HuH-7 (cell line): ENCODE results near the gene SLC36A3.
"Not testable (repeated sequence)": the region's sequence is repeated elsewhere in the genome, so short reads cannot be mapped to it uniquely, and the experiment has no call there.

Source experiments
- DNase-seq: peaks from one replicate; pipeline ENCODE4 v3.0.0; 2011; ENCODE audit warnings: low spot score

The SLC36A3 gene

DNA sequence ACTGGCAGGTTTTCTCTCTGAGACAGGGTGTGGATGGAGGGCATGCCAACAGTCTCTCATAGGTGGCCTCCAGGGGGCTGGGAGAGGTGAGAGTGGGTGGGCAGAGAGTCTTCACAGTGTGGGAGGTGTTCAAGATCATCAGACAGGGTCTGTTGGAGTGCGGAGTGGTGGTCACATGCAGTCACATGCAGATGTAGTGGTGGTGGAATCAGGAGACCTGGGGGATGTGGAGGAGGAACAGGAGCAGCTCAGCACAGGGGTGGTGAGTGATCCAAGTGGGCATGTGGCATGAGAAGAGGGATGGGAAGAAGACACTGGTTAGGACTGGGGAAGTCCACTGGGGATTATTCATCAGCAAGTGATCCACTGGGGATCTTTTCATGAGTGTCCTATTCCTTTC is 44.8 kb downstream of the SLC36A3 start:
- no peak for DNase-seq

DNA sequence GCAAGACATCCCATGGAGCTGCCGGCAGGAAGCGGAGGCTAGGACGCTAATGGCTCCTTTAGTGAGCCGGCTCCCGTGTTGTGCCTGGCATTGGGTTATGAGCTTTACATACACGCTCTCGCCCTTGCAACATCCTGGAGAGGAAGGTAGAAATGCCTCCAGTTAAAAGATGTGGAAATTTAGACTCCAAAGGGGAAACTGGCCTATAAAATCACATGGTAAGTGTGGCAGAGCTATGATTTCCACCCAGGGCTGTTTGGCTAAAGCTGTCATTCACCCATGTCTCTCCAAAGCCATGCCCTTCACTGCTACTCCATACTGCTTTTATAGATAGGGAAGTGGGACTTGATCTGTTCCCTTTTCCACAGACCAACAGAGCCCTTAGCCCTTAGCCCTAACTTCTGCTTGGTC is 45.4 kb downstream of the SLC36A3 start:
- no peak for DNase-seq

DNA sequence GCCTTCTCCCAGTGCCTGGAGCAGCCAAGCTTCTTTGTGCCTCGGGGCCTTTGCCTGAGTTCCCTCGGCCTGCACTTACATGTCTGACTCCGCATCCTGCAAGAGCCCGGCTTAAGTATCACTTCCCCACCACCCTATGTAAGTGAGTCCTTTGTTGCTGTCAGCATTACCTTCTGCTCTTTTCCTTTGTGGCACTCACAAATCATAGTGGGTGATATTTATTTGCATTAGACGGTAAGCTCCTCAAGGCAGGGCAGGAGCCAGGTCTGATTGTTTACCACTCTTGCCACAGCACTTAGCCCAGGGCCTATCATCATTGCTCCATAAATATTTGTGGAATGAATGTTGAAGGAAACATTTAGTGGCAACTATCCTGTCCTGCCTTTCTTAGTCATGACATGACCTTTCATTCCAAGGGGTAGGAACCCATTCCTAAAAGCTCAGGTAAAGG is 45.8 kb downstream of the SLC36A3 start:
- no peak for DNase-seq

DNA sequence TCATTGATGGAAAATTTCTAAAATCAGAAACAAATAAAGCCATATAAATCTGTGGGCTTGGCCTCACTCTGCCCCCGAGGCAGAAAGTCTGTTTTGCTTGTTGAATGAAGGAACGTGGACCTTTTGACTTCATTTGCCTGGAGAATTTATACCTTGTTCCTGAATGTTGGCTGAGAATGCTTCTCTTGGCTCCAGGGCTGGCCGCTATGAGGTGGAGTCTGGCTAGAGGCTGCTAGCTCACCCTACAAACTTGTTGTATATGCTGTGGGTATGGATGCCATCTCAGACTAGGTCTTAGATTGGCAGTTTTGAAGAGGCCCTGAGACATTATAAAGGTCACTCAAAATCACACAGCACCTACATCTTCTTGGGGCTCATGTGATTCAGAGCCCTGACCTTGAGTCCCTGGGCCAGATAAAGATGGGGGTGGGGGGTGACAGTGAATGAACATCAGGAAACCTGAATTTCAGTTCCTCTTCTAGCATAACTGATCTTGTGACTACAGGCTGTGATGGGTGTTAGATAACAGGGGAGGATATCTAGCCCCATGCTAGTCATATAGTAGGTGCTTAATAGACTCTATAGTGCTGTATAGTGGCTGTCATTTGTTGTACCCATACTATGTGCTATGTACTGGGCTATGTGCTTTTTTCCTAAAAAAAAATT is 47.8 kb downstream of the SLC36A3 start:
- no peak for DNase-seq

DNA sequence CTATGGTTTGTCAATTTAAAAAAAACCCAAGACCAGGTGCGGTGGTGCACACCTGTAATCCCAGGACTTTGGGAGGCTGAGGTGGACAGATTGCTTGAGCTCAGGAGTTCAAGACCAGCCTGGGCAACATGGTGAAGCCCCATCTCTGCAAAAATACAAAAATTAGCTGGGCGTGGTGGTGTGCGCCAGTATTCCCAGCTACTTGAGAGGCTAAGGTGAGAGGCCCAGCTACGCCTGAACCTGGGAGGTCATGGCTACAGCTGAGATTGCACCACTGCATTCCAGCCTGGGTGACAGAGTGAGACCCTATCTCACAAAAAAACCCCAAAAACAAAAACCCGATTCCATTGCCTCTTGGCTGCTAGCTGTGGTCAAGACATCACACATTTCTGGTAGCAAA is 48.6 kb downstream of the SLC36A3 start:
- DNase-seq: not testable (repeated sequence)

DNA sequence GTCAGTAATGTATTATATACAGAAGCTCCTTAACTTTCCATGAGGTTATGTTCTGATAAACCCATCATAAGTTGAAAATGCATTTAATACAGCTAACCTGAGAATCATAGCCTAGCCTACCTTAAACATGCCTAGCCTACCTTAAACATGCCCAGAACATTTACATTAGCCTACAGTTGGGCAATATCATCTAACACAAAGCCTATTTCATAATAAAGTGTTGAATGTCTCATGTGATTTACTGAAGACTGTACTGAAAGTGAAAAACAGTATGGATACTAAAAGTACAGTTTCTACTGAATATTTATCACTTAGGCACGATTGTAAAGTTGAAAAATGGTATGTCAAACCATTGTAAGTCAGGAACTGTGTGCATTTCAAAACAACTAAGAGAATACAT is 49.0 kb downstream of the SLC36A3 start:
- DNase-seq: no peak

DNA sequence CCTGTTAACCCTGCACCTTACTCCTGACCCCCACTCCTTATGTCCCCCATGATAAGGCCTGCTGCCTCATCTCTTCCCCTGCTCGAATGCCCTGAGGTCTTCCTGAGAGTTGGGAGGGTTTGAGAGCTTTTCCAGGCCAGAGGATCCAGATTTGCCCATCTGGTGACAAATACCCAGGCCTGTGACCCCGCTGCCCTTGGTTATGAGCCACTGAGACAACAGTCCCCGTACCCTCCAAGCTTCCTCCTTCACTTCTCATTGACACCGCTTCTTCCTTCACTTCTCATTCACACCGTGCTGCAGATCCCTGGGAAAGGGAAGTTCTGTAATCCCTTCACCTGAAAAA is 50.0 kb downstream of the SLC36A3 start:
- DNase-seq: no peak

DNA sequence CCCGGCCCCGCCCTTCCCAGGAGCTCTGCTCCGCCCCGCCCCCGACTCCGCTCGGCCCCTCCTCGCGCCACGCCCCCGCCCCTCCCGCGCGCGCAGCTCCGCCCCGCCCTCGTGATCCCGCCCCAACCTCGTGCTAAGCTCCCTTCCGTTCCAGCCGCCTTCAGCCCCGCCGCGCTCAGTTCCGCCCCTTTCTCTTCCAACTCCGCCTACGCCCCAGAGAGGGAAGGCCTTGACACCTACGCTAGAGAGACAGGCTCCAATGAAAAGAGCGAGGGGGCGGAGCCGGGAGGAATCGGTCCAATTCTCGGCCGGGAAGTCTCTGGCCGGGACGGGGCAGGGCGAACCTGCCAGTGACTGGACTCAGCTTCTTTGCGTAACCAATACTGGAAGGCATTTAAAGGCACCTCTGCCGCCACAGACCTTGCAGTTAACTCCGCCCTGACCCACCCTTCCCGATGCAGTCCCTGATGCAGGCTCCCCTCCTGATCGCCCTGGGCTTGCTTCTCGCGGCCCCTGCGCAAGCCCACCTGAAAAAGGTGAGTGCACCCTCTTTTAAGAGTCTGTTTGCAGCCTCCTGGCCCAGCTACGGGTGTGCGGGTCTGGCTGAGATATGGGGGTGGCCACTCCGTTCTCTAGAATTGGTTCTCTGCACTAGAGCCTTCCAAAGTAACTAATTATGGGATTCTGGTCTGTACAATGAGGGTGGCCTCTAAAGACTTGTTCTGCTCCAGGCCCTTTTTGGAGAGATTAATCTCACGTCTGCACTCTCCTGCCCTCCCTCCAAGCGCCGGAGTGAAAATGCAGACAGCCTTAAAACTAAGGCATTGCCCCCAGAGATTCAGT is 50.6 kb downstream of the SLC36A3 start, which contains the start of gene GM2A:
Gene GM2A (plus strand): TSS at position 424 of the 843 bp plus-strand sequence. CDS start 32 bp downstream, at position 456.
- DNase-seq: peak; percentile 82

DNA sequence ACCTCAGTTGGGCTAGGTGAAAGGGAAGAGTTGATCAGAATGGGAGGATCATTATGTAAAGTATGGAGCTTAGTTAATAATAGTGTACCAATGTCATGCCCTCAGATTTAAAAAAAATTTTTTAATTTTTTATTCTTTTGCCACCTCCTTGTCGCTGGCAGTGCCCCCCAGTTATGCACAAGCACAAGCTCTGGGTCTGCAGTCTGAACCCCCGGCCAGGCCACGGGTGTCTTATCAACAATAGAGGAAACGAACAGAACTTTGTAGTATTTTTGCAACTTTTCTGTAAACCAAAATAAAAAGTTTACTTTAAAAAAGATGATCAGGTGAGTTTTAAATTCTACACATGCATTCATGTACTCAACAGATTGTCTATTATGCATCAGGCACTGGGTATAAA is 51.9 kb downstream of the SLC36A3 start:
- DNase-seq: no peak

DNA sequence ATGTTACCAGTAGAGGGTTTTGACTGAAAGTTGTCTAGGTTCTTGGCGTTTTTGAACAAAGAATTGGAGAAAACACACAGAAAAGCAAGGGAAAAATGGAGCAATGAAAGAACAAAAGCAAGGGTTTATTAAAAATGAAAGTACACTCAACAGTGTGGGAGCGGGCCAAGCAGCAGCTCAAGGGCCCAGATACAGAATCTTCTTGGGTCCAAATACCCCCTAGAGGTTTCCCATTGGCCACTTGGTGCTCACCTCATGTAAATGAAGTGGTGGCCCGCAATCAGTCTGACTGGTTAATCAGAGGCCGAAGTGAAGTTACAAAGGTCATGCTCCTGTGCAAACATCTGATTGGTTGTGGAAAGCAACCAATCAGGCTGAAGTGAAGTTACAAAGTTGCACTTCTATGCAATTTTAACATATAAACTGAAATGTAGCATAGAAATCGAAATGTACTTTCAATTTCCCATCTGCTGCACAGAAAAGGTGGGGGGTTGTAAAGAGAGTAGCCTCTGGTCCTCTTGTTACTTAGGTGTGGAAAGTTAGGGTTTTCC is 52.5 kb downstream of the SLC36A3 start:
- no peak for DNase-seq

DNA sequence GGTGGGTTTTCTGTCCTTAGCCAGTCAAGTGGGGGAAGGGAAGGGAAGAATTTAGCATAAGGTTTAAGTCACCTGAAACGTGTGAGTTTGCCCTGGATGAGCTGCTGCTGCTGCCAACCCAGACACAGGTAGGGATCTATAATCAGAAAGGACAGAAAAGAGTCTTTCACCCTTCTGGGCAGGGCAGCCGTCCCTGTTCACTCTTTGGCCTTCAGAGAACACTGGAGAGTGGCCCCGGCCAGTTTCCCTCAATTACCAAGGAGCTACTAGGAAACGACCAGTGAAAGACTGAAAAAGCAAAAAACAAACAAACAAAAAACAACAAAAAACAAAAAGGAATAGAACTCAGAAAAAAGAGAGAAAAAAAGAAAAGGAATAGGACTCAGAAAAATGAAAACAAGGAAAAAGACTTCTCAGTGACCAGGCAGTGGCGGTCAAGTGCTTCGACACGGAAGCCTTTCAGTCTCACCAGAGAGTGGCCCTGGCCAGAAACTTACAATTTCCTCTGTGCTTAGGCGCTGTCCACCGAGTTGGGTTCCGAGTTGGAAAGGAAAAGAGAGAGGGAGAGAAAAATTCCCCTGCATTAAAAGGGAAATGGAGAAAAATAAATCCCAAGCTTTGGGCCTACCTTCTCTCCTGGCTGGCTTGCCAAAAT is 53.1 kb downstream of the SLC36A3 start:
- no peak for DNase-seq

DNA sequence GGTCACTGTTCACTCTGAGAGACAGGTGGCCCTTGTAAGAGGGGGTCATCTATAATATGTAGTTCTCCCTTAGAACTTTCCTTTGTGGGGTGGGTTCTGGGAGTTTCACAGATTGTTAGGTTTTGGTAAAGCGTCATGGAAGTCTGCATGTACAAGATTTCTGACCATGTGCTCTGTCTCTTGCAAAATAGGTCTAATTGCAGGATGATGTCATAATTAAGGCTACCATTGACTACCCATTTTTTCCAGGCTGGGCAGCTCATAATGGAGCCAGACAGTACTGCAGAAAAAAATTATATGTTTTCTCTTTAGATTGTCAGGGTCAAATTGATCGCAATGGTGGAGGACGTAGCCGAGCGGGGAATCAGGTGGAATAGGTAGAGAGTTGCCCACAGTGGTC is 54.3 kb downstream of the SLC36A3 start:
- DNase-seq: no peak

DNA sequence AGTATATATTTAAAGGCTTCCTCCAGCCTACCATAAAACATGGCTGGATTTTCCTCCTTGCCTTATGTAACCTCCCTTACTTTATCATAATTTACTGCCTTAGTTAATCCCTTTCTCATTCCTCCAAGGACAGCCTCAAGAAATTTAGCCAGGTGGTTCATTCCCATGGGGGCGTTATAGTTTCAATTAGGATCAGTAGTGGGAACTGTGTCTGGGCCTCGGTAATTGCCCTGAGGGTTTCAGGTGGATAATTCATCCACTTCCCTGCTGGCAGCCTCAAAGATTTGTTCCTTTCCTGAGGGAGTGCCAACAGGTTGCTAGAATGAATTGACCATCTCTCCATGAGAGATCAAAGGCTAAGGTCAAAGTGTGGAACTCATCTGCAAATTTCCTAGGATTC is 54.9 kb downstream of the SLC36A3 start:
- no peak for DNase-seq

DNA sequence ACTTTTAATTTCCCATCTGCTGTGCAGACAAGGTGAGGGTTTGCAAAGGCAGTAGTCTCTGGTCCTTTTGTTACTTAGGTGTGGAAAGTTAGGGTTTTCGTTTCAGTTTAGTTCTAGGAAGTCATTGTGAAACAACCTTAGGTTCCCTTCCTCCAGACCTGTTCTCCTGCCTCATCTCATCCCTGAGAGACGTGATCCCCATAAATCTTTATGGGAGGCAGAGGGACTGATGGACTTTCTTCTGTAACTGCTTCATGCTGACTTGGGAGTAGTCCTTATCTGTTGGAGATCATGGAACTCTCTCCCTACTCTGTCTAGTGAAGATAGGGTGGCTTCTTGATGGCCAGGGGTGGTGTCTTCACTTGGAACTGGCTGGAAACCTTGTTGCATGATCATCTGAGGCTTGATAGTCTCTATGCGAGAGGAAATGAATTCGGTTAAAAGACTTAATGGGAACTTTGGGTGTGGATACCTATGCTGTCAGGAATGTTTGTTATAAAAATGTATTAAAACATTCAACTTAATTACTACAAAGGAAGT is 57.8 kb downstream of the SLC36A3 start:
- no peak for DNase-seq

DNA sequence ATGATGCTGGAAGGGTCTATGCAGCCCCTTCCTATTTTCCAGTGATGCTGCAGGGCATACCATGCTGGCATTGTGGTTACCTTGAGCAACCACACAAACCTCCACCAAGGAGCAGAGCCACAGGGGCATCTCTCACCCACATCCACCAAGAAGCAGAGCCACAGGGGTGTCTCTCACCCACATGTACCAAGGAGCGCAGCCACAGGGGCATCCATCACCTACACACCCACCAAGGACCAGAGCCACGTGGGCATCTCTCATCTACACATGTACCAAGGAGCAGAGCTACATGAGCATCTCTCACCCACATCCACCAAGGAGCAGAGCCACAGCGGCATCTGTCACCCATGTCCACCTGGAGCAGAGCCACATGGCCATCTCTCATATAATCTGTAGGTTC is 59.4 kb downstream of the SLC36A3 start:
- DNase-seq: no peak

DNA sequence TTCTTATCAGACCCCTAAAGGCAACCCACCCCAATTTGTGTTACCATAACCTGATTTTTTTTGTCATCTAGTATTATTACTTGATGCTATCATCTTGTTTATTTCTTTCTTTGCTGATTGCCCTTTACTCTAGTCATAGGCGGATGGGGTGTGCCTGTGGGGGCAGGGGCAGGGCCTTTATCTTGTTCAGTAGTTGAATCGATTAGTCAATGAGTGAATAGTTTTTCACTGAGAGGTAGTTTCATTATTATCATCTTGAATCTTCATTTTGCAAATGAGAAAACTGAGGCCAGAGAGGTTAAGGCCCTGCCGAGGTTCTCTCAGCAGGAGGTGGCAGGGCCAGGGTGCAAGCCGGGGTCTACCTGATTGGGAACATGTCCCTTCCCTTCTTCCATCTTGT is 60.0 kb downstream of the SLC36A3 start:
- no peak for DNase-seq

DNA sequence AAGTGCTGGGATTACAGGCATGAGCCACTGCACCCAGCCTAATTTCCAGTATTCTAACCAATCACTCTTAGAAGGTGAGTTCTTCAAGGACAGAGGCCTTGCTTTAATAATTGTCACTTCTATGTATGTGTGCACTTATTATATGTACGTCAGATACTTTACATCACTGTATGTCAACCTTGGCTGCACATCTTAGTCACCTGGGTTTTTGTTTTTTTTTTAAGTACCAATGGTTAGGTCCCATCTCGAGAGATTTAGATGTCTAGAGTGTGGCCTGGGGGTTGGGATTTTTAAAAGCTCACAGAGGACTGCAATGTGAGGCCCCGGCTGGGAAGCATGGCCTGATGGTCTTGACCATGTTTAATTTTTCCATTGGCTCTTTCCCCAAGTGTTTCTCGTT is 60.4 kb downstream of the SLC36A3 start:
- DNase-seq: no peak

DNA sequence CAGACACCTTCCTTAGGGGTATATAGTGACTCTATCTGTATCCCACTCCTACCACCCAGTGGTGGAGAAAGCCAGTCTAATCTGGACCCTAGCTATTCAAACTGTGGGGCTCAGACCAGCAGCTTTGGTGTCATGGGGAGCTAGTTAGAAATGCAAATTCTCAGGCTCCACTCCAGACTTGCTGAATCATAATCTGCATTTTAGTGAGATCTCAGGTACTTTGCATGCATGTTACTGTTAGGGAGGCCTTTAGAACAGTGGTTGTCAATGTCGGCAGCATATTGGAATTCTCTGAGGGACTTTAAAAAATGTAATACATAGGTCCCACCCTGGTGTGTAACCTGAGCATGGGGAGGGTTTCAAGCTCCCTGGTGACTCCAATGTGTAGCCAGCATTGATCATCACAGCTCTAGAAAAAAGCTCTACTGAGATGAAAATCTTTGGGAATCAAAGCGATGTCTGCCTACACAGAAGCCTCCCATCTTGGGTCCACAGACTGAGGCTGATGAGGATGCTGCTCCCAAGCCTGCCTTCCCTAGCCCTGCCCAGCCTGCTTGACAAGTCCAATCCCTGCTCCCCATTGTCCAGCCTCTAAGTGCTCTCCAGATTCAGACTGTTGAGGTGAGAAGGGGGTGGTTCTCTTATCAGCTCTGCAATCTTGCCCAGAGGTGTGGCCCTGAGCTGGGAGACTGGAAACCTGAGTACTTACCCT is 62.5 kb downstream of the SLC36A3 start:
- DNase-seq: no peak

DNA sequence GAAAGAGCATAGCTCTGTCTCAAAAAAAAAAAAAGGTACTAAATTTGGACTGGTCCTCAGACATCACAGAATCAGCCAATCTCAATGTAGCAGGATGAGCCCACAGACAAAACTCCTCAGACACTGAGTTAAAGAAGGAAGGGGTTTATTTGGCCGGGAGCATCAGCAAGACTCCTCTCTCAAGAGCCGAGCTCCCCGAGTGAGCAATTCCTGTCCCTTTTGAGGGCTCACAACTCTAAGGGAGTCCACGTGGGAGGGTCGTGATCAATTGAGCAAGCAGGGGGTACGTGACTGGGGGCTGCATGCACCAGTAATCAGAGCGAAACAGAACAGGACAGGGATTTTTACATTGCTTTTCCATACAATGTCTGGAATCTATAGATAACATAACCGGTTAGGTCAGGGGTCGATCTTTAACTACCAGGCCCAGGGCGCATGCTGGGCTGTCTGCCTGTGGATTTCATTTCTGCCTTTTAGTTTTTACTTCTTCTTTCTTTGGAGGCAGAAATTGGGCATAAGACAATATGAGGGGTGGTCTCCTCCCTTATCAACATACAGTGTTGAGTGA is 63.2 kb downstream of the SLC36A3 start:
- not testable (repeated sequence) for DNase-seq

DNA sequence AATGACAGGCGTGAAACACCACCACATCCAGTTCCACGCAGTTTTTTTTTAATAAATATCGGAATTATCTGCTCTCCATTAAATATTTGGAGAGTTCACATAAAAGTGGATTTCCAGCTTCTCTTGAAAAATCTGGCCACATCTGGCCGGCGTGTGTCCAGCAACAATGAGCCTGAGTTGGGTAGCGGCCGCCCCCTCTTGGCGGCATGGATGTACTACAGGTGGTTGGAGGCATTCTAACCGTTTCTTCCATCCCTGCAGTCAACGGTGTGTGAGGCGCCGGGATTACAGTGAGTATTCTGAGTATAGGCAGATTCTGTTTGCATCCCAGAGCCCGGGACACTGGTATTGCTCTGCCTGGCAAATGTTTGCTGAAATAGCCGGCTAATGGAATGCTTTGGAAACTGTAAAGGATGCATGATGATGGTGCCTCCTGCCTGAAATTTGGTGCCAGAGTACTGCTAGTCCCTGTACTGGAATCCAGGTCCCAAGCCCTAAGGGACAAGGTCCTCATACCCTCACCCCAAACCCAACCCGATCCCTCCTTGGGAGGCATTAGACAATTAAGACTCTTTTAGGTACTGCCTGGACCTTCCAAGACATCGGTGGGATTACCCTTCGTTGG is 64.2 kb downstream of the SLC36A3 start:
- peak; percentile 73 for DNase-seq

DNA sequence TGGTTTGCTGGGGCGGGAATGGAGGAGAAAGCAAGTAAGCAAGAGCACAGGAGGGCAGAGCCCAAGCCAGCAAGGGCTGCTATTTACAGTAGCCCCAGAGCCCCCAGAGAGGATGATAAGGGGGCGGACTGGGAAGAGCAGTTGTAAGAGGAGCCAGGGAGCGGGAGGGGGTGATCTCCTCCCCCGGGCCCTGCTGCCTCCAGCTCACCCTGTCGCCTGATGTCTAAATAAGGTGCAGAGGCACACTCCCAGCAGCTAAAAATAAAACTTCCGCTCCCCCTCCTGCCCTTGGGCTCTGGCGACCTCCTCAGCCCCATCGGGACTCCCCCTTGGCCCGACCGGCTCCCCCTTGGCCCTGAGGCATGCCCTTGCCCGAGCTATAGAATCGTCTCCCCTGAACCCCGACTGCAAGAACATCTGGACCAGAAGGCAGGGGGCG is 65.2 kb downstream of the SLC36A3 start:
- DNase-seq: no peak
